Stimulated activated CD8-positive, alpha-beta memory T cell treated with anti-CD3 and anti-CD28 coated beads, Interleukin-15, amount 100 ng/mL, for 48 hours (primary cell): ENCODE data around the gene PRR7.

Experiments
- DNase-seq, 2 donors: peaks; one replicate each; pipeline ENCODE4 v3.0.0-alpha.2; 2020; ENCODE audit warnings: low read depth in 2 of 2

Gene PRR7

DNA sequence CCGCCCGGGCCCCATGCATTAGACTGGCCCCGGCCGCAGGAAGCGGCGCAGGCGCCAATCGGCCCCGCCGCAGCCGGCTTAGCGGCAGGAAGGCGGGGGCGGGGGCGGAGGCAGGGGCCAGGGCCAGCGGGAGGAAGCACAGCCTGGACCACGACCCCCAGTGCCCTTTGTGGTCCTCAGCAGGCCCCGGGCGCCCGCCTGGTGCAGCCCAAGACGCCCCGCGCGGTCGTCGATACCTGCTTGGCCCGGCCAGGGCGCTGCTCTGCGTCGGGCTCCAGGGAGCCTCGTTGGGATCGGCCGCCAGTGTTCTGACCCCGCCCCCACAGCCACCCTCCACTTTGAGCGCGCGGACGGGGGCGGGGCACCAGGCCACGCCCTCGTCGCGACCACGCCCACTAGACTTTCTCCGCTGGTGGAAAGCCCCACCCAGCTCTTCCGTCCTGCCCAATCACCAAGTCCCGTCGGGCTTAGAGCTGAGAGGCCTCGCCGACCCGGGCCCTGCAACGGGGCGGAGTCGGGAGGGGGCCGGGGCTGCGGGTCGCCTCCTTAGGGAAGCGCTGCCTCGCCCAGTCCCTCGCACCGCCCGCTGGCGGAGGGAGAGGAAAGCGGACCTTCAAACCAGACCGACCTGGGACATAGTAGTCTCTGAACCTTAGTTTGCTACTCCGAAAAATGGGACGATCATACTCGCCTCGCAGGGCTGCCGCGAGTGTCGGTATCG is 50.8 kb downstream of the PRR7 start, which contains the start of gene PDLIM7:
Gene PDLIM7, minus strand, starts transcription at position 313 of the 721 bp plus-strand sequence. CDS start 1,092 bp downstream, outside the sequence.
- DNase-seq = peak; percentile 88 to 90

GRCh38 chr5:177498013-177498787 is 51.6 kb downstream of the PRR7 start:
- no peak for DNase-seq

- no peak for DNase-seq
These were observed 53.2 kb downstream of the PRR7 start for GRCh38 chr5:177499842-177500241.

GRCh38 chr5:177500685-177501522 is 54.3 kb downstream of the PRR7 start:
- DNase-seq = peak; percentile 65 to 73

GRCh38 chr5:177501874-177502678 is 55.5 kb downstream of the PRR7 start:
- DNase-seq = no peak

DNA sequence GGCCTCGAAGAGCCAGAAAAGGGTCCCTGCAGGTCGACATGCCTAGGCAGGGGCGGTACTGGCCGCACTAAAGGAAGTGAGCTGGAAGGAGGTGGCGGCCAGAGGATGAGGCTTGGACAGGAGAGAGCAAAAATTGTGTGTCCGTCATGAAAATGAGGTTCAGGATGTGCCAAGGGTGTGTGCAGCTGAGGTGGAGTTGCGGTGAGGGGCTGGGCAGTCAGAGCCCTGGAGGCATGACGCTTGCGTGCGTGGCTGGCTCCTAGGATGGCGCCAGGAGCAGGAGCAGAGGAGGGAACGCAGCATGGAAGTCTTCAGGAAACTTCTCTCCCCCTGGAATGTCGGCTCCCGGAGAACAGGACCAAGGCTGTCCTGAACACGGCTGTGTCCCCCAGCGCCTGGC is 56.3 kb downstream of the PRR7 start:
- no peak for DNase-seq

- no peak for DNase-seq
These were observed 56.9 kb downstream of the PRR7 start for GRCh38 chr5:177503351-177504085.

DNA sequence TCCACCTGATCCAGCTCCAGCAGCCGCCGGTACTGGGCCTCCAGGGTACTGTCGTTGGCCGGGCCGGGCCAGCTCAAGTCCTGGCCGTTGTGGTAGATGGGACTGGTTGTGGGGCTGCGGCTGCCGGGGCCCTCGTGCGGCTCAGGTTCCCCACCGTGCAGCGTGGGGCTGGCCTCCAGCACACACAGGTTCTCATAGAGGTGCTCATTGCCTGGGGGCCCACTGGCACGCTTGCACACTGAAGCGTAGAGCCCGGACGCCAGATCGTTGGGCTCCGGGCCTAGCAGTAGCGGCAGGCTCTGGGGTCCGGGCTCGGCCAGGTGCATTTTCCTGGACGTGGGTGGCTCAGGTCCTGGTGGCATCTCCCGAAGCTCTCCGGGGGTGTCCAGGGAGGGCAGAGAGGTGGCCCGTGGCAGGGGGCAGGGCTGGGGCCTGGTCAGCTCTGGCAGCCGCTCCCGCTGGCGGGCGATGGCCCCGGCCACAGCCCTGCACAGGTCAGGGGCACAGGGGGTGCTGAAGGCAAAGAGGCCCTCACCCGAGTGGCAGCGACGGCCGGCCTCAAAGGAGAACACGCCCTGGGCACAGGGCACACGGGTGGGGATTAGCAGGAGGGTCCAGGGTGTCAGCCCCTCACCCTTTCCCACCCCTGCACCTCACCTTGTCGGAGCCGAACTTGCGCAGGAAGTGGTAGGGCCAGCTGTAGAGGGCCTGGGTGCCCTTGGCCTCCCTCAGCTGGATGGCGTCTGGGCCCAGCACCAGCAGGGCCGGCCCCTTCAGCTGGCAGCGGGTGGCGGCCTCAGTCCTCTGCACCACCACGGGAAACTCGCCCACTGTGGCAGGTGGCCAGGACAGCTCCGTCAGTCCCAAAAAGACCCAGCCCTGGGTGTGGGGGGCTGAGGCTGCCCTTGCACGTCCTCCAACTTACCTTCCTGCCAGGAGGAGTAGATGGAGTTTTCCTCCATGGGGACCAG is 57.8 kb downstream of the PRR7 start:
- DNase-seq = no peak

DNA sequence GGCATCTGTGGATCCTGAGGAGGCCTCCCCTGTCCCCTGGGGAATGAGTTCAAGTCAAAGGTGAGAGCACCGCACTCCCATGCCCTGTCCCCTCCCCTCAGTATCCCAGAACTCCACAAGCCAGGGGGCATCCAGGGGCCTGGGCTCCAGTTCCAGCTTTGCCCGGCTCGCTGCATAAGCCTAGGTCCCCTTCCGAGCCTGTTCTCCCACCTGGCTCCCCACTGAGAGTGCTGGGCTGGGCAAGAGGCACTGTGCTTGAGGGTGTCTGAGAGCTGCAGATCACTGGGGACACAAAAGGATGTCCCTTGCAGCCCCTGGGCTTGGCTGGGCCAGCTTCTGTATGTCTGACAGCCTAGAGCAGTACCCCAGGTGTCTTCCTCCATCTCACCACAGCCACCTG is 58.5 kb downstream of the PRR7 start:
- DNase-seq = no peak
